CD4-positive, alpha-beta T cell (primary cell): ENCODE data around the gene PDLIM7. TPM values are rescaled to one million over a fixed set of nuclear protein-coding genes. Genes with fewer than 3 reads are reported as not detected.

Source experiments
- ATAC-seq: fragments of 200-7000 bp; cut with Tn5 transposase; one replicate; pipeline ENCODE4 v1.10.0; 2022; ENCODE audit warnings: mild to moderate bottlenecking; ENCODE audit not compliant: poor library complexity
- CTCF ChIA-PET: fragments of 350-600 bp; sonication (Branson Sonifier 250); formaldehyde crosslinking; loops from one replicate; lab custom pipeline; 2021; ENCODE audit warnings: antibody characterized with exemption, inconsistent platforms; lab: Charles Lee
- POLR2A ChIA-PET: fragments of 350-600 bp; sonication (Branson Sonifier 250); formaldehyde crosslinking; loops from one replicate; lab custom pipeline; 2021; ENCODE audit warnings: antibody characterized with exemption, inconsistent platforms; lab: Charles Lee
- DNase-seq, 14 experiments: peaks; one replicate each; pipeline ENCODE4 v3.0.0-alpha.2; 2013 to 2020; ENCODE audit warnings: mixed read lengths in 2 of 14
- H3K27ac ChIP-seq, 2 donors: one replicate each; pipeline versions ENCODE4 v1.5.1 to v1.7.0; 2013; ENCODE audit warnings: low read length in 2 of 2, low read depth in 1 of 2, mild to moderate bottlenecking in 1 of 2
- H3K27me3 ChIP-seq, 2 experiments: 1 replicate in 1 of 2; 2 replicates in 1 of 2; pipeline versions ENCODE4 v1.6.1 to v1.7.0; 2013; ENCODE audit warnings: low read length in 2 of 2, control low read depth in 1 of 2, mild to moderate bottlenecking in 1 of 2, moderate library complexity in 1 of 2; ENCODE audit not compliant: insufficient read depth in 2 of 2, control insufficient read depth in 1 of 2
- H3K36me3 ChIP-seq: one replicate; pipeline ENCODE4 v1.6.1; 2013; ENCODE audit warnings: low read length, control low read depth; ENCODE audit not compliant: insufficient read depth
- H3K4me1 ChIP-seq: one replicate; pipeline ENCODE4 v1.6.1; 2013; ENCODE audit warnings: low read length, control low read depth; ENCODE audit not compliant: insufficient read depth
- H3K4me3 ChIP-seq: one replicate; pipeline ENCODE4 v1.5.1; 2013; ENCODE audit warnings: mild to moderate bottlenecking, low read length, moderate library complexity
- H3K9me3 ChIP-seq, 2 experiments: 1 replicate in 1 of 2; 2 replicates in 1 of 2; pipeline versions ENCODE4 v1.6.1 to v1.7.0; 2013; ENCODE audit warnings: low read length in 2 of 2, mild to moderate bottlenecking in 2 of 2, control low read depth in 1 of 2, moderate library complexity in 1 of 2; ENCODE audit not compliant: control insufficient read depth in 1 of 2, insufficient read depth in 1 of 2
- H3K27ac Mint-ChIP-seq: one replicate; pipeline ENCODE4 v1.8.0; 2020; ENCODE audit warnings: mixed read lengths
- H3K27me3 Mint-ChIP-seq: one replicate; pipeline ENCODE4 v1.8.0; 2021; ENCODE audit warnings: mixed read lengths
- H3K36me3 Mint-ChIP-seq: one replicate; pipeline ENCODE4 v1.8.0; 2021; ENCODE audit warnings: low read depth, mixed read lengths
- H3K4me1 Mint-ChIP-seq: one replicate; pipeline ENCODE4 v1.8.0; 2021; ENCODE audit warnings: low read depth, mixed read lengths
- H3K4me3 Mint-ChIP-seq: one replicate; pipeline ENCODE4 v1.8.0; 2020; ENCODE audit warnings: mild to moderate bottlenecking, mixed read lengths
- H3K9me3 Mint-ChIP-seq: one replicate; pipeline ENCODE4 v1.8.0; 2020; ENCODE audit warnings: mixed read lengths
- CTCF ChIP-seq: fragments of 200-600 bp; IDR thresholded peaks from one replicate; pipeline ENCODE4 v1.8.0; 2022; ENCODE audit warnings: antibody characterized with exemption, mild to moderate bottlenecking
- intact Hi-C, 2 experiments: fragments of 100-400 bp; cut with DNase I in 1 of 2; cut with micrococcal nuclease in 1 of 2; formaldehyde crosslinking; loops; one replicate each; pipeline versions ENCODE4 v1.15.1 to v1.9.0; 2023 to 2025; cut with DNase I, micrococcal nuclease
- total RNA-seq, 174 experiments: library from RNA in 2 of 174; stranded (reverse) in 2 of 174; gene quantifications; one replicate each; pipeline ENCODE4 v1.2.3 and lab custom pipeline; 2021 to 2026

PDLIM7 gene
- total RNA-seq, 2 experiments from 2014 or later, result 5.2 to 6.0 TPM

GRCh38 chr5:177459819-177460628, 37.4 kb downstream of the PDLIM7 start:
- intact Hi-C loops, result loop anchor here in 1 of 2 experiments (5.0 kb wide), 1 partner anchor 143 kb away; no protein-coding TSS in a partner anchor
- Histone ChIP-seq H3K9me3 (no peaks in the 10 kb centered on the region), H3K27me3 (no peaks in the 10 kb centered on the region), H3K27ac (no peak overlapping the region), H3K36me3 (no peaks in the 10 kb centered on the region), H3K4me1 (peaks cover 33% of the 10 kb centered on the region), H3K4me3 (no peak overlapping the region)
- no peak overlapping the region for H3K27ac Mint-ChIP-seq
- peaks cover 12% of the 10 kb centered on the region for H3K4me1 Mint-ChIP-seq
- DNase-seq (no peak), ATAC-seq (no peak)
- no peak overlapping the region for H3K4me3 Mint-ChIP-seq
- no peaks in the 10 kb centered on the region for H3K9me3 Mint-ChIP-seq
- no peaks in the 10 kb centered on the region for H3K27me3 Mint-ChIP-seq
- H3K36me3 Mint-ChIP-seq, result peaks cover 4% of the 10 kb centered on the region
- ChIA-PET POLR2A (interaction anchor here (0.6 kb wide), 1 partner anchor 58 kb away, joined by 3 read pairs; no protein-coding TSS in a partner anchor), CTCF (interaction anchor here (1.4 kb wide), 1 partner anchor 56 kb away, joined by 3 read pairs; no protein-coding TSS in a partner anchor)
- TF ChIP-seq CTCF, result no peak

- ChIA-PET POLR2A (no interaction called here), CTCF (interaction anchor here (1.4 to 16.6 kb wide), 3 partner anchors 54 to 68 kb away, joined by 3 to 352 read pairs (median 115); partner anchors contain the start of genes F12 and PFN3)
- DNase-seq (no peak), ATAC-seq (no peak)
- no peaks in the 10 kb centered on the region for H3K9me3 Mint-ChIP-seq
- no peaks in the 10 kb centered on the region for H3K9me3 ChIP-seq
- no peaks in the 10 kb centered on the region for H3K36me3 ChIP-seq
- no peak overlapping the region for H3K4me3 ChIP-seq
- no peak overlapping the region for H3K27ac Mint-ChIP-seq
- intact Hi-C loops, result loop anchor here in 1 of 2 experiments (5.0 kb wide), 1 partner anchor 142 kb away; no protein-coding TSS in a partner anchor
- H3K27me3 ChIP-seq, result no peaks in the 10 kb centered on the region
- peaks cover 12% of the 10 kb centered on the region for H3K4me1 Mint-ChIP-seq
- peaks cover 4% of the 10 kb centered on the region for H3K36me3 Mint-ChIP-seq
- no peak overlapping the region for H3K27ac ChIP-seq
- TF ChIP-seq CTCF, result no peak
- H3K4me1 ChIP-seq, result peaks cover 37% of the 10 kb centered on the region
- no peaks in the 10 kb centered on the region for H3K27me3 Mint-ChIP-seq
- H3K4me3 Mint-ChIP-seq, result no peak overlapping the region
Measured at GRCh38 chr5:177459357-177459756, 38.0 kb downstream of the PDLIM7 start.

- no peaks in the 10 kb centered on the region for H3K9me3 Mint-ChIP-seq
- DNase-seq, result peak in 1 of 14 experiments; percentile 49
- H3K36me3 Mint-ChIP-seq, result peaks cover 6% of the 10 kb centered on the region
- H3K27ac Mint-ChIP-seq, result no peak overlapping the region
- peaks cover 15% of the 10 kb centered on the region for H3K4me1 Mint-ChIP-seq
- Histone ChIP-seq H3K27ac (no peak overlapping the region), H3K27me3 (no peaks in the 10 kb centered on the region), H3K36me3 (no peaks in the 10 kb centered on the region), H3K4me1 (peaks cover 41% of the 10 kb centered on the region), H3K4me3 (no peak overlapping the region), H3K9me3 (no peaks in the 10 kb centered on the region)
- TF ChIP-seq CTCF, result no peak
- ChIA-PET POLR2A (no interaction called here), CTCF (interaction anchor here (8.0 to 16.6 kb wide), 2 partner anchors 54 to 67 kb away, joined by 115 to 352 read pairs; partner anchors contain the start of genes F12 and PFN3)
- H3K4me3 Mint-ChIP-seq, result no peak overlapping the region
- H3K27me3 Mint-ChIP-seq, result no peaks in the 10 kb centered on the region
- intact Hi-C loops, result loop anchor here in 1 of 2 experiments (5.0 kb wide), 1 partner anchor 142 kb away; no protein-coding TSS in a partner anchor
- ATAC-seq, result no peak
Measured at GRCh38 chr5:177458912-177459350, 38.5 kb downstream of the PDLIM7 start.
